Endothelial cell of umbilical vein (primary cell): Measurements from ENCODE around the gene SRGAP1. TPM values are rescaled to one million over a fixed set of nuclear protein-coding genes. Genes with fewer than 3 reads are reported as not detected.

Experiments used
- BruUV-seq: library from RNA; stranded (reverse); fragments of 400-500 nt; replicated peaks from 2 replicates; lab custom pipeline; 2021; lab: Mats Ljungman, UMichigan
- CTCF ChIA-PET: fragments of 300-600, 350-600 bp; sonication (Branson Sonifier 250); formaldehyde crosslinking; loops from one replicate; lab custom pipeline; 2021; ENCODE audit warnings: antibody characterized with exemption, inconsistent platforms; lab: Charles Lee
- POLR2A ChIA-PET: fragments of 300-600, 350-600 bp; sonication (Branson Sonifier 250); formaldehyde crosslinking; loops from one replicate; lab custom pipeline; 2021; ENCODE audit warnings: antibody characterized with exemption, inconsistent platforms; lab: Charles Lee
- DNase-seq: peaks from one replicate; pipeline ENCODE4 v3.0.0-alpha.2; 2011; ENCODE audit warnings: low read depth, low spot score
- FAIRE-seq: peaks from 2 replicates; lab custom pipeline; 2011; peaks lifted over from hg19 to GRCh38; lab: Jason Lieb, UNC
- H2AFZ ChIP-seq: 2 replicates; pipeline ENCODE4 v1.6.0; 2012; ENCODE audit warnings: low read depth, low read length, control low read depth, inconsistent platforms
- H3K27ac ChIP-seq: 2 replicates; pipeline ENCODE4 v1.5.1; 2011; ENCODE audit warnings: low read depth, mild to moderate bottlenecking, control low read depth, low read length, moderate library complexity; ENCODE audit not compliant: insufficient read depth
- H3K27me3 ChIP-seq, 2 experiments: 2 replicates each; pipeline versions ENCODE4 v1.6.0 to v1.6.1; 2011; ENCODE audit warnings: low read length in 2 of 2, mixed read lengths in 1 of 2; ENCODE audit not compliant: control insufficient read depth in 2 of 2, insufficient read depth in 2 of 2
- H3K36me3 ChIP-seq, 2 experiments: 2 replicates in 1 of 2; 3 replicates in 1 of 2; pipeline ENCODE4 v1.5.1; 2011; ENCODE audit warnings: low read length in 2 of 2, mild to moderate bottlenecking in 1 of 2, moderate library complexity in 1 of 2; ENCODE audit not compliant: control insufficient read depth in 2 of 2, insufficient read depth in 2 of 2; ENCODE audit errors: extremely low read depth in 1 of 2
- H3K4me1 ChIP-seq: 3 replicates; pipeline ENCODE4 v1.5.1; 2011; ENCODE audit warnings: mild to moderate bottlenecking, low read length; ENCODE audit not compliant: control insufficient read depth, insufficient read depth; ENCODE audit errors: extremely low read depth
- H3K4me2 ChIP-seq: 2 replicates; pipeline ENCODE4 v1.6.1; 2011; ENCODE audit warnings: low read length, control low read depth, mixed read lengths; ENCODE audit not compliant: insufficient read depth
- H3K4me3 ChIP-seq, 3 experiments: fragments of 200-600 bp in 1 of 3; sonication (generic), shearing (Covaris generic) in 1 of 3; replicated peaks in 1 of 3; 2 replicates each; pipeline ENCODE4 v1.5.1; 2011 to 2016; ENCODE audit warnings: control low read depth in 3 of 3, low read length in 3 of 3, mild to moderate bottlenecking in 2 of 3, inconsistent platforms in 1 of 3, low read depth in 1 of 3, moderate library complexity in 1 of 3; ENCODE audit not compliant: insufficient read depth in 1 of 3
- H3K79me2 ChIP-seq: 2 replicates; pipeline ENCODE4 v1.6.0; 2012; ENCODE audit warnings: low read length, inconsistent platforms; ENCODE audit not compliant: control insufficient read depth, insufficient read depth
- H3K9ac ChIP-seq: replicated peaks from 2 replicates; pipeline ENCODE3; 2011; ENCODE audit warnings: low read length, control low read depth; ENCODE audit not compliant: insufficient read depth; ENCODE audit errors: extremely low read depth
- H3K9me1 ChIP-seq: replicated peaks from 3 replicates; pipeline ENCODE4 v1.6.0; 2011; ENCODE audit warnings: mild to moderate bottlenecking, low read length; ENCODE audit not compliant: control insufficient read depth, insufficient read depth; ENCODE audit errors: extremely low read depth
- H3K9me3 ChIP-seq: replicated peaks from 2 replicates; pipeline ENCODE4 v1.5.1; 2012; ENCODE audit warnings: low read length, inconsistent platforms; ENCODE audit not compliant: control insufficient read depth, insufficient read depth
- H4K20me1 ChIP-seq: replicated peaks from 2 replicates; pipeline ENCODE3; 2011; ENCODE audit warnings: mild to moderate bottlenecking, low read length; ENCODE audit not compliant: control insufficient read depth, insufficient read depth; ENCODE audit errors: extremely low read depth
- CTCF ChIP-seq, 2 donors: IDR thresholded peaks; 1 replicate in 1 of 2; 2 replicates in 1 of 2; pipeline ENCODE4 v1.5.1; 2011; ENCODE audit warnings: low read length in 2 of 2, mild to moderate bottlenecking in 2 of 2, moderate library complexity in 2 of 2, control low read depth in 1 of 2, inconsistent platforms in 1 of 2, low read depth in 1 of 2; ENCODE audit not compliant: insufficient read depth in 1 of 2; ENCODE audit errors: extremely low read depth in 1 of 2
- EZH2 ChIP-seq: IDR thresholded peaks from 2 replicates; pipeline ENCODE4 v1.6.1; 2012; ENCODE audit warnings: borderline replicate concordance, low read depth, mild to moderate bottlenecking, moderate library complexity, low read length, inconsistent platforms; ENCODE audit not compliant: severe bottlenecking
- FOS ChIP-seq: IDR thresholded peaks from 2 replicates; pipeline ENCODE4 v1.6.1; 2011; ENCODE audit warnings: mild to moderate bottlenecking, low read length, moderate library complexity, borderline replicate concordance; ENCODE audit not compliant: insufficient read depth
- GATA2 ChIP-seq: IDR thresholded peaks from 2 replicates; pipeline ENCODE4 v1.7.0; 2011; ENCODE audit warnings: low read depth, mild to moderate bottlenecking, moderate library complexity, mixed read lengths, low read length; ENCODE audit not compliant: insufficient read length, insufficient read depth
- JUN ChIP-seq: IDR thresholded peaks from 2 replicates; pipeline ENCODE4 v1.6.1; 2011; ENCODE audit warnings: borderline replicate concordance, low read depth; ENCODE audit not compliant: insufficient read length, insufficient read depth
- MAX ChIP-seq: IDR thresholded peaks from 2 replicates; pipeline ENCODE4 v1.6.1; 2011; ENCODE audit not compliant: insufficient read depth, insufficient read length
- MYC ChIP-seq: IDR thresholded peaks from one replicate; pipeline ENCODE4 v1.6.1; 2011; ENCODE audit warnings: mild to moderate bottlenecking, low read depth, low read length
- POLR2A ChIP-seq: IDR thresholded peaks from 2 replicates; pipeline ENCODE4 v1.6.1; 2012; ENCODE audit warnings: low read depth, mild to moderate bottlenecking, control low read depth, low read length
- POLR2AphosphoS5 ChIP-seq: IDR thresholded peaks from 2 replicates; pipeline ENCODE4 v1.6.1; 2012; ENCODE audit warnings: low read depth, mild to moderate bottlenecking, control low read depth, low read length, moderate library complexity; ENCODE audit not compliant: insufficient read depth
- dilution Hi-C: fragments of 300-500 bp; cut with MboI; formaldehyde crosslinking; loops from one replicate; pipeline ENCODE4 v1.15.0; 2019; ENCODE audit warnings: low sequenced_read_pairs; ENCODE audit not compliant: extremely low pct_ligation_motif_present
- intact Hi-C: fragments of 100-400 bp; cut with micrococcal nuclease; formaldehyde crosslinking; loops from one replicate; pipeline ENCODE4 v1.10.0; 2022
- polyA plus RNA-seq, 4 experiments: library from polyadenylated mRNA; depleted of rRNA in 3 of 4; stranded (reverse) in 3 of 4; unstranded in 1 of 4; fragments of >200 nt; gene quantifications; 2 replicates each; pipeline versions ENCODE4 v1.2.1 to v1.2.3, GENCODE V29; 2011 to 2012; ENCODE audit warnings: missing spikeins in 1 of 4
- total RNA-seq: library from RNA; stranded (reverse); gene quantifications from 2 replicates; pipeline ENCODE4 v1.2.3, GENCODE V29; 2021

Gene SRGAP1
- total and polyA plus RNA-seq, 2 donors (not counting 3 experiments of a cell fraction or from before 2014, with no cell fraction given), result 4.9 to 16.3 TPM

GRCh38 chr12:63981343-63981742 is 136.8 kb downstream of the SRGAP1 start:
- dilution Hi-C loops, result no loop called here
- Histone ChIP-seq H3K9me1 (no peaks in the 10 kb centered on the region), H3K9me3 (no peaks in the 10 kb centered on the region), H3K79me2 (peaks cover 1% of the 10 kb centered on the region), H3K4me1 (peaks cover 6% of the 10 kb centered on the region), H3K27me3 (no peaks in the 10 kb centered on the region), H4K20me1 (no peaks in the 10 kb centered on the region), H3K9ac (no peak overlapping the region), H2AFZ (no peak overlapping the region), H3K4me3 (no peak overlapping the region), H3K4me2 (no peak overlapping the region), H3K27ac (no peak overlapping the region), H3K36me3 (no peaks in the 10 kb centered on the region)
- intact Hi-C loops, result no loop called here
- DNase-seq (no peak), FAIRE-seq (no peak)
- TF ChIP-seq MAX, result no peak
- POLR2A ChIA-PET, result no interaction called here
- BruUV-seq, result no TSS peak
- CTCF ChIA-PET, result interaction anchor here (1.1 kb wide), 1 partner anchor 136 kb away, joined by 4 read pairs; the partner anchor contains the start of gene SRGAP1

- ChIA-PET POLR2A (no interaction called here), CTCF (interaction anchor here (1.5 to 2.2 kb wide), 2 partner anchors 11 to 12 kb away, joined by 4 to 6 read pairs; no protein-coding TSS in a partner anchor)
- dilution Hi-C loops (no loop called here), intact Hi-C loops (no loop called here)
- no peaks in the 10 kb centered on the region for H4K20me1 ChIP-seq
- H3K9me1 ChIP-seq, result no peaks in the 10 kb centered on the region
- TF ChIP-seq POLR2AphosphoS5 (no peak), GATA2 (no peak), CTCF (IDR thresholded peaks at IDR 0.05; ENCODE audit: extremely low read depth in 1 of 2, insufficient read depth in 1 of 2, low read depth in 1 of 2, low read length in 2 of 2) (no peak), MYC (no peak), JUN (no peak), POLR2A (no peak), EZH2 (no peak), MAX (no peak), FOS (no peak)
- H3K27me3 ChIP-seq, result no peaks in the 10 kb centered on the region
- no peak overlapping the region for H3K4me3 ChIP-seq
- H3K9me3 ChIP-seq, result no peaks in the 10 kb centered on the region
- no peak for FAIRE-seq
- H3K4me1 ChIP-seq, result peaks cover 6% of the 10 kb centered on the region
- H3K36me3 ChIP-seq, result no peaks in the 10 kb centered on the region
- peaks cover 1% of the 10 kb centered on the region for H3K79me2 ChIP-seq
- DNase-seq, result no peak
- H2AFZ ChIP-seq, result no peak overlapping the region
- BruUV-seq, result no TSS peak
- H3K9ac ChIP-seq, result no peak overlapping the region
- no peak overlapping the region for H3K4me2 ChIP-seq
- H3K27ac ChIP-seq, result no peak overlapping the region
These were observed 138.2 kb downstream of the SRGAP1 start for GRCh38 chr12:63982604-63983295.
